Muscle of back (tissue), 10 donors: Measurements from ENCODE around the gene TUBA3D. TPM values are rescaled to one million over a fixed set of nuclear protein-coding genes. Genes with fewer than 3 reads are reported as not detected.

Source experiments
- polyA plus RNA-seq, 10 donors: library from polyadenylated mRNA; unstranded; fragments of 120-200 nt; gene quantifications; one replicate each; pipeline ENCODE4 v1.2.1, GENCODE V29; 2013; ENCODE audit not compliant: insufficient read length in 10 of 10

TUBA3D gene
- polyA plus RNA-seq, 10 donors: 0.26 to 1.3 (median 0.80) TPM; not detected in 1

Other genes starting within 250 kb of the TUBA3D start
- gene RAB6D, start 112.0 kb upstream of the TUBA3D start, polyA plus RNA-seq: 1 to 10 TPM; 1.1 to 2.3 (median 1.5) TPM
- 10 to 100 TPM; 27.4 to 69.0 (median 40.7) TPM for gene MZT2A, start 16.3 kb downstream of the TUBA3D start, polyA plus RNA-seq
- gene CCDC74A, start 51.8 kb downstream of the TUBA3D start, polyA plus RNA-seq: 1 to 10 TPM; 1.2 to 3.3 (median 1.9) TPM